Testis (tissue), 2 donors: ENCODE measurements around the gene ASB4.

Source experiments
- CTCF ChIP-seq, 3 experiments: fragments of 450-650 bp in 2 of 3; fragments of 200-600 bp in 1 of 3; sonication (generic) in 1 of 3; IDR thresholded peaks; one replicate each; pipeline ENCODE4 v1.5.1; 2016 to 2019; ENCODE audit warnings: antibody characterized with exemption in 3 of 3, mild to moderate bottlenecking in 2 of 3, moderate library complexity in 1 of 3
- POLR2A ChIP-seq: fragments of 450-650 bp; IDR thresholded peaks from one replicate; pipeline ENCODE4 v1.6.1; 2017; ENCODE audit warnings: antibody characterized with exemption, mild to moderate bottlenecking, moderate library complexity

GRCh38 chr7:95472581-95473161, 13.1 kb upstream of the ASB4 start:
- no peak for TF ChIP-seq CTCF (IDR thresholded peaks at IDR 0.05)
- no peak for TF ChIP-seq POLR2A
